HAP-1 (cell line): ENCODE data around the gene CMIP.

Experiments used
- DNase-seq, 2 experiments: peaks; one replicate each; pipeline ENCODE4 v3.0.0-alpha.2; 2016 to 2020; ENCODE audit warnings: low spot score in 2 of 2
- H3K27me3 ChIP-seq: fragments of 250-450 bp; sonication (Bioruptor Pico); 2 replicates; pipeline ENCODE4 v1.5.1; 2020; ENCODE audit warnings: low read depth, mild to moderate bottlenecking, moderate library complexity
- H3K36me3 ChIP-seq: fragments of 250-450 bp; sonication (Bioruptor Pico); replicated peaks from 2 replicates; pipeline ENCODE4 v1.5.1; 2020; ENCODE audit warnings: mild to moderate bottlenecking
- H3K4me1 ChIP-seq: fragments of 250-450 bp; sonication (Bioruptor Pico); 2 replicates; pipeline ENCODE4 v1.5.1; 2020; ENCODE audit warnings: mild to moderate bottlenecking
- H3K4me3 ChIP-seq: fragments of 250-450 bp; sonication (Bioruptor Pico); 2 replicates; pipeline ENCODE4 v1.5.1; 2020; ENCODE audit warnings: mild to moderate bottlenecking, moderate library complexity
- H3K9me3 ChIP-seq: fragments of 250-450 bp; sonication (Bioruptor Pico); 2 replicates; pipeline ENCODE4 v1.5.1; 2020; ENCODE audit warnings: mild to moderate bottlenecking, moderate library complexity
- in situ Hi-C: fragments of 300-500 bp; cut with MboI; formaldehyde crosslinking; loops from 3 replicates; pipeline ENCODE4 v1.14.3; 2020; ENCODE audit warnings: low sequenced_read_pairs, inconsistent platforms, mixed read lengths

The CMIP gene

GRCh38 chr16:81710596-81710995 lies 266.0 kb downstream of the CMIP start:
- in situ Hi-C loops: no loop called here
- no peaks in the 10 kb centered on the region for H3K27me3 ChIP-seq
- no peaks in the 10 kb centered on the region for H3K9me3 ChIP-seq
- peak in 1 of 2 experiments; percentile 41 for DNase-seq
- H3K4me3 ChIP-seq: no peak overlapping the region
- H3K36me3 ChIP-seq: peaks cover 13% of the 10 kb centered on the region; the same call in 1 of the 2 replicates
- H3K4me1 ChIP-seq: no peaks in the 10 kb centered on the region

DNA sequence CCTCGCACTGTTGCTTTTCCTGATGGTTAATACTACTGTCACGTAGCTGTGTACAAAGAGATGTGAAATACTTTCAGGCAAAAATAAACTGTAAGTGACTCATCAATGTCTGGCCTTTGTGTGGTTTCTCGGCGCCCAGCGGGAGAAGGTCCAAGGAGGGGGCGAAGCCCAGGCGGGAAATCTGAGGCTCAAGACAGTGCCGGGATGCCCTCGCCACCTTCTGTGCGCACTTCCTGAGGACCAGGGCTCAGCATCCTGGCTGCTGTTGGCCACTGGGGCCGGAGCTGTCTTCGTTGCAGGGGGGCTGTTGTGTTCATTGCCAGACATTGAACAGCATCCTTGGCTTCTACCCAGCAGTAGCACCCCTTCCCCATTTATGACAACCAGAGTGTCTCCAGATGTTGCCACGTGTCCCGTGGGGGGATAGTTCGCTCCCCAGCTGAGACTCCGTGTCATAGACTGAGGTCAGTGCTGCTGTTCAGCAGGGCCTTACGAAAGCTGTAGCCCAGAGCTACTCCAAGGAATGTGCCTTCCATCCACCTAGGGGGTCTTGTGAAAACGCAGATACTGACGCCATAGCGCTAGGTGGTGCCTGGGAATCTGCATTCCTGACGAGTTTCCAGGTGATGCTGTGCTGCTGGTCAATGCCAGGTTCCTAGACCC lies 267.2 kb downstream of the CMIP start:
- Histone ChIP-seq H3K4me3 (no peak overlapping the region), H3K9me3 (no peaks in the 10 kb centered on the region), H3K36me3 (0 out of 2 replicates have a peak, but pooled peaks cover 11% of the 10 kb centered on the region), H3K27me3 (no peaks in the 10 kb centered on the region), H3K4me1 (no peaks in the 10 kb centered on the region)
- in situ Hi-C loops: no loop called here
- no peak for DNase-seq

- 0 out of 2 replicates have a peak, but pooled peaks cover 5% of the 10 kb centered on the region for H3K36me3 ChIP-seq
- no peak overlapping the region for H3K4me3 ChIP-seq
- H3K9me3 ChIP-seq: no peaks in the 10 kb centered on the region
- DNase-seq: no peak
- in situ Hi-C loops: no loop called here
- no peaks in the 10 kb centered on the region for H3K4me1 ChIP-seq
- no peaks in the 10 kb centered on the region for H3K27me3 ChIP-seq
These were observed 268.1 kb downstream of the CMIP start for GRCh38 chr16:81712681-81713080.

DNA sequence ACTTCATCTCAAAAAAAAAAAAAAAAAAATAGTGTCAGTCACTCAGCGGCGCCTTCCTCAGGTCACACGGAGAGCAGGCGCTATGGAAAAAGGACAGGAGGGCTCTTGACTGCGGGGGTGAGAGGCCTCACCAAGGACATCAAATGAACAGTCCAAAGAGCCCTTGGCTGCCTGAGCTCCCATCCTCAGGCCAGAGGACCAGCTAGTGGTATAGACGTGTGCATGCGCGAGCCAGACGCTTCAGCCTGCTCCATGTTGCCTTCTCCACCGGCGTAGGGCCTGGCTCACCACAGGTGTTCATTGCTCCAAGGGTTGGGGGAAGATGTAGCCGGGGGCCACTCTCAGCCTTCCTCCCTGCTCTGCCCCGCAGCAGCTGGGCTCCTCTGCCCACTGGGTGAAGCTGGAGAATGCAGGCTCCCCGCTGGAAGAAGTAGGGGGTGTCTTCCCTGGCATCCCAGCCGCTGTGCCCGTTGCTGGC lies 268.7 kb downstream of the CMIP start:
- DNase-seq: no peak
- Histone ChIP-seq H3K27me3 (no peaks in the 10 kb centered on the region), H3K4me1 (no peaks in the 10 kb centered on the region), H3K4me3 (no peak overlapping the region), H3K9me3 (no peaks in the 10 kb centered on the region), H3K36me3 (0 out of 2 replicates have a peak, but pooled peaks cover 3% of the 10 kb centered on the region)
- in situ Hi-C loops: no loop called here

DNA sequence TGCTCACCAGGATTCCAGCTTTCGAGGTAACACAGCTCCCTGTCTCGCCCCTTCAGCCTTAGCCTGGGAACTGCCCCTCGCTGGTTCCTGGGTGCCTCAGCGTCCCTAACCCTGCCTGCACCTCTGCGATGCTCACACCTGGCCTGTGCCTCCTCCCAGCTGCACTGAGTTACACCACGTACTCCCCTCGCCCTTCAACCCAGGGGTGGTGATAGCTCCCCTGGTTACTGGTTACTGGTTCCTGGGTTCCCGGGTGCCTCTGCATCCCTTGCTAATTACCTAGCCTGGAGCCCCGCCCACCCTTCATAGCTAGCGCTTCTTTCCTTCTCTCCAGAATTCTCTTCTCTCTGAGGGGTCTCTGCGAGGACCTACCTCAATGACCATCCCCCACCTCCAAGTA lies 269.2 kb downstream of the CMIP start:
- no peak for DNase-seq
- Histone ChIP-seq H3K27me3 (no peaks in the 10 kb centered on the region), H3K4me3 (no peak overlapping the region), H3K4me1 (no peaks in the 10 kb centered on the region), H3K9me3 (no peaks in the 10 kb centered on the region), H3K36me3 (no peaks in the 10 kb centered on the region)
- in situ Hi-C loops: no loop called here

- H3K36me3 ChIP-seq: no peaks in the 10 kb centered on the region
- H3K4me1 ChIP-seq: no peaks in the 10 kb centered on the region
- in situ Hi-C loops: no loop called here
- no peak for DNase-seq
- H3K9me3 ChIP-seq: no peaks in the 10 kb centered on the region
- no peaks in the 10 kb centered on the region for H3K27me3 ChIP-seq
- no peak overlapping the region for H3K4me3 ChIP-seq
These were observed 270.0 kb downstream of the CMIP start for GRCh38 chr16:81714583-81714982.

- H3K9me3 ChIP-seq: no peaks in the 10 kb centered on the region
- H3K36me3 ChIP-seq: no peaks in the 10 kb centered on the region
- no peak for DNase-seq
- H3K4me1 ChIP-seq: no peaks in the 10 kb centered on the region
- H3K4me3 ChIP-seq: no peak overlapping the region
- no peaks in the 10 kb centered on the region for H3K27me3 ChIP-seq
- in situ Hi-C loops: no loop called here
These were observed 271.0 kb downstream of the CMIP start for GRCh38 chr16:81715358-81716196.

- Histone ChIP-seq H3K9me3 (no peaks in the 10 kb centered on the region), H3K36me3 (no peaks in the 10 kb centered on the region), H3K4me3 (no peak overlapping the region), H3K27me3 (no peaks in the 10 kb centered on the region), H3K4me1 (no peaks in the 10 kb centered on the region)
- in situ Hi-C loops: no loop called here
- DNase-seq: no peak
These were observed 272.0 kb downstream of the CMIP start for GRCh38 chr16:81716478-81717225.

DNA sequence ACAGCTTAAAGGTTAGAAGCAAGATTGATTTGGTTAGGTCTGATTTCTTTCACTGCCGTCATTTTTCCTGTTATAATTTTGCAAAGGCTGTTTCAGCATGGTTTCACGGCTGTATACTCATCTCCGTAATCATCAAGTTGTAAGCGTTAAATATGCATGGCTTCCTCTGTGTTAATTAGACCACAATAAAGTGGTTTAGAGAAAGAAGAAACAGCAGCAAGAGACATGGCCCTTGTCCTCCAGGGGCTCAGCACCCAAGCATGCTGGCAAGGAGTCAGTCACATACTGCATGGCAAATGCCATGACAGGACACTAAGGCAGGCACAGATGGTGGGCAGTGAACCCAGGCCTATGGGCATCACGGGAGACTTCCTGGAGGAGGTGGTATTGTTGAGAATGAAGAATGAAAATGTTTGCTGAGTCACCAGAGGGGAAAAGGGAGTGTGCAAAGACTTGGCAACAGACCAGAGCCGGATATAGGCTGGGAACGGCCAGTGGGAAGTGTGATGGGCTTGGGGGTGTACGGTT lies 273.1 kb downstream of the CMIP start:
- in situ Hi-C loops: no loop called here

GRCh38 chr16:81718637-81719036 lies 274.0 kb downstream of the CMIP start:
- in situ Hi-C loops: no loop called here
- Histone ChIP-seq H3K4me1 (no peaks in the 10 kb centered on the region), H3K36me3 (no peaks in the 10 kb centered on the region), H3K27me3 (no peaks in the 10 kb centered on the region), H3K9me3 (no peaks in the 10 kb centered on the region), H3K4me3 (no peak overlapping the region)
- no peak for DNase-seq

More for the DNA sequence above, 273.1 kb downstream of the CMIP start:
- no peak for DNase-seq
- Histone ChIP-seq H3K4me1 (no peaks in the 10 kb centered on the region), H3K4me3 (no peak overlapping the region), H3K27me3 (no peaks in the 10 kb centered on the region), H3K36me3 (no peaks in the 10 kb centered on the region), H3K9me3 (no peaks in the 10 kb centered on the region)

DNA sequence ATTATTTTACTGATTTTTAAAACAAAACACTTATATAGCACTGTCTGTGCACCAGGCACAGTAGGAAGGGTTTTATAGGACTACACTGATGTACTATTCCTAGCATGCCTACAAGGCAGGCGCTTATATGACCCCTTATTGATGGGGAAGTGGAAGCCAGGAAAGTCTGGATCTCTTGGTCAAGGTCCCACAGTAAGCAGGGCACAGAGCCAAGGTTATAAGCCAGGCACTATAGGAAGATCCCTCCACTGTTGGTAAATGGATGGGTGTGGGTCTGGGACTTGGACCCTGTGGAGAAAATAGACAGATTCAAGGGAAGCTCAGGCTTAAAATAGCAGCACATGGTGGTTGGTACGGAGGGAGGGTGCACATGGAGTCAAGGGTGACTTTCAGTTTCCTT lies 275.4 kb downstream of the CMIP start:
- Histone ChIP-seq H3K36me3 (no peaks in the 10 kb centered on the region), H3K4me1 (no peaks in the 10 kb centered on the region), H3K27me3 (no peaks in the 10 kb centered on the region), H3K9me3 (no peaks in the 10 kb centered on the region), H3K4me3 (no peak overlapping the region)
- no peak for DNase-seq
- in situ Hi-C loops: no loop called here

DNA sequence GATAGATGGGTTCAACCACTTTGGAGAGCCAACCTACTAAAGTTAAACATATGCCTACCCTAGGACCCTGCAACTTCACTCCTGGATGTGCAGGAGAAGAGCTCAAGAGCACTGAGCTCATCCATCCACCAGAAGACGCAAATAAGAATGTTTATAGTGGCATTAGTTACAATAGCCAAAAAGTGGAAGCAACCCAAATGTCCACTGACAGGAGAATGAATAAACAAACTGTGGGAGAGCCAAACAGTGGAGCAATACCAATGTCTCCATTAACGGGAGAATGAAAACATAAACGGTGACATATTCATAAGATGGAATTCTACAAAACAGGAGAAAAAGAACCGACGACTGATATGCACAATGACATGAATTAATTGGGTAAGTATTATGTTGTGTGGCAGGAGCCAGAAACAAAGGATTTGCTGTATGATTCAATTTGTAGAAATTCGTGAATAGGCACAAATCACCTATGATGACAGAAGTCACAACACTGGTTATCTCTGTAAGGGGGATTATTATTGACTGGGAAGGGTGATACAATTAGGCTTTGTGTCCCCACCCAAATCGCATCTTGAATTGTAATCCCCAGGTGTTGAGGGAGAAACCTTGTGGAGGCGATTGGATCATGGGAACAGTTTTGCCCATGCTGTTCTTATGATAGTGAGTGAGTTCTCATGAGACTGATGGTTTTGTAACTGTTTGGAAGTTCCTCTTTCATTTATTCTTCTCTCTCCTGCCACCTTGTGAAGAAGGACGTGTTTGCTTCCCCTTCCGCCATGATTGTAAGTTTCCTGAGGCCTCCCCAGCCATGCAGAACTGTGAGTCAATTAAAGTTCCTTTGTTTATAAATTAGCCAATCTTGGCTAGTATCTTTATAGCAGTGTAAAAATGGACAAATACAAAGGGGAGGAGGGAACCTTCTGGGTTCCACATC lies 276.6 kb downstream of the CMIP start:
- H3K9me3 ChIP-seq: no peaks in the 10 kb centered on the region
- H3K36me3 ChIP-seq: no peaks in the 10 kb centered on the region
- H3K4me3 ChIP-seq: no peak overlapping the region
- no peak for DNase-seq
- in situ Hi-C loops: no loop called here
- H3K27me3 ChIP-seq: no peaks in the 10 kb centered on the region
- no peaks in the 10 kb centered on the region for H3K4me1 ChIP-seq
